Lung (tissue), 12 donors: ENCODE results near the gene ZER1. TPM values are rescaled to one million over a fixed set of nuclear protein-coding genes. Genes with fewer than 3 reads are reported as not detected.

Source experiments
- ATAC-seq: fragments of 200-7000 bp; cut with Tn5 transposase; one replicate; pipeline ENCODE4 v1.9.1; 2020; ENCODE audit warnings: moderate number of reproducible peaks; ENCODE audit not compliant: insufficient read depth, low FRiP score
- DNase-seq, 3 donors: peaks; one replicate each; pipeline ENCODE4 v3.0.0-alpha.2; 2013 to 2017
- H3K27ac ChIP-seq, 2 donors: one replicate each; pipeline ENCODE4 v1.5.1; 2013; ENCODE audit warnings: mild to moderate bottlenecking in 2 of 2, moderate library complexity in 2 of 2, control low read depth in 1 of 2, inconsistent platforms in 1 of 2, low read depth in 1 of 2, low read length in 1 of 2
- H3K27me3 ChIP-seq, 3 donors: one replicate each; pipeline ENCODE4 v1.5.1; 2013; ENCODE audit warnings: low read length in 2 of 3; ENCODE audit not compliant: control insufficient read depth in 3 of 3, insufficient read depth in 3 of 3
- H3K36me3 ChIP-seq, 4 donors: one replicate each; pipeline ENCODE4 v1.5.1; 2013; ENCODE audit warnings: low read length in 4 of 4, mild to moderate bottlenecking in 1 of 4, moderate library complexity in 1 of 4; ENCODE audit not compliant: control insufficient read depth in 4 of 4, insufficient read depth in 4 of 4
- H3K4me1 ChIP-seq, 5 donors: one replicate each; pipeline ENCODE4 v1.5.1; 2013; ENCODE audit warnings: low read length in 5 of 5, mild to moderate bottlenecking in 2 of 5, moderate library complexity in 1 of 5; ENCODE audit not compliant: control insufficient read depth in 5 of 5, insufficient read depth in 5 of 5
- H3K4me3 ChIP-seq: one replicate; pipeline ENCODE4 v1.5.1; 2013; ENCODE audit warnings: mild to moderate bottlenecking, control low read depth, moderate library complexity
- H3K9ac ChIP-seq, 2 donors: one replicate each; pipeline ENCODE4 v1.5.1; 2013; ENCODE audit warnings: low read length in 2 of 2, control low read depth in 1 of 2; ENCODE audit not compliant: insufficient read depth in 1 of 2
- H3K9me3 ChIP-seq, 4 donors: one replicate each; pipeline ENCODE4 v1.5.1; 2013; ENCODE audit warnings: low read length in 3 of 4, mild to moderate bottlenecking in 1 of 4, moderate library complexity in 1 of 4; ENCODE audit not compliant: control insufficient read depth in 4 of 4, insufficient read depth in 3 of 4
- CTCF ChIP-seq: IDR thresholded peaks from 2 replicates; pipeline ENCODE4 v1.5.1; 2012; ENCODE audit warnings: mild to moderate bottlenecking; ENCODE audit errors: control extremely low read depth, extremely low read depth
- WGBS, 2 donors: extraction: QIAGEN DNeasy Blood & Tissue Kit; methylation state at CpG; one replicate each; pipeline ENCODE4 v1.1.7; 2013; 5-methylcytosine and 5-hydroxymethylcytosine counted together
- polyA plus RNA-seq, 2 donors: library from polyadenylated mRNA; stranded (reverse); fragments of 200-250 nt; gene quantifications; one replicate each; pipeline ENCODE4 v1.2.1, GENCODE V29; 2013
- total RNA-seq, 2 donors: library from RNA; depleted of rRNA in 1 of 2; stranded (reverse); fragments of >200 nt in 1 of 2; gene quantifications; one replicate each; pipeline ENCODE4 v1.2.1, GENCODE V29; 2014 to 2021
- donor health status: control.
- donor health status: control.
- donor health status: Bipolar disorder and iron deficiency.
- donor health status: healthy.
- donor health status: DM: yes; HTN: yes; CAD: no.

ZER1 gene
- total and polyA plus RNA-seq, 4 donors = 17.6 to 39.0 (median 28.4) TPM

- peaks cover 0 to 5% (median 0%) of the 10 kb centered on the region in 5 donors for H3K4me1 ChIP-seq
- H3K9me3 ChIP-seq = no peaks in the 10 kb centered on the region
- no peak for ATAC-seq
- no peak overlapping the region for H3K9ac ChIP-seq
- H3K27me3 ChIP-seq = no peaks in the 10 kb centered on the region
- no peak overlapping the region for H3K27ac ChIP-seq
- WGBS, 2 donors = 84 to 86% methylated on average over 5 of the region's 5 CpGs
- peaks cover 0 to 20% (median 2%) of the 10 kb centered on the region in 4 donors for H3K36me3 ChIP-seq
- no peak overlapping the region for H3K4me3 ChIP-seq
- DNase-seq = no peak
- TF ChIP-seq CTCF = no peak
Observed at GRCh38 chr9:128729302-128729701, 42.4 kb downstream of the ZER1 start.

- DNase-seq (no peak), ATAC-seq (no peak)
- Histone ChIP-seq H3K9me3 (no peaks in the 10 kb centered on the region), H3K27ac (no peak overlapping the region), H3K9ac (no peak overlapping the region), H3K36me3 (peaks cover 0 to 20% (median 2%) of the 10 kb centered on the region in 4 donors), H3K4me3 (no peak overlapping the region), H3K27me3 (no peaks in the 10 kb centered on the region), H3K4me1 (peaks cover 0 to 5% (median 0%) of the 10 kb centered on the region in 5 donors)
- no peak for TF ChIP-seq CTCF
- WGBS, 2 donors = 76 to 85% methylated on average over 7 of the region's 7 CpGs
Observed at GRCh38 chr9:128728298-128728697, 43.4 kb downstream of the ZER1 start.

- no peaks in the 10 kb centered on the region for H3K9me3 ChIP-seq
- 83 to 86% methylated on average over 5 of the region's 5 CpGs for WGBS, 2 donors
- no peak overlapping the region for H3K4me3 ChIP-seq
- ATAC-seq = no peak
- H3K27me3 ChIP-seq = no peaks in the 10 kb centered on the region
- H3K9ac ChIP-seq = no peak overlapping the region
- no peak for TF ChIP-seq CTCF
- no peak overlapping the region for H3K27ac ChIP-seq
- H3K36me3 ChIP-seq = peaks cover 0 to 17% (median under 1%) of the 10 kb centered on the region in 4 donors
- H3K4me1 ChIP-seq = peaks cover 0 to 5% (median 0%) of the 10 kb centered on the region in 5 donors
- no peak for DNase-seq
Observed at GRCh38 chr9:128727640-128728248, 44.0 kb downstream of the ZER1 start.
